HCT116 (cell line): Measurements from ENCODE around the gene RXFP1.

Source experiments
- CTCF ChIP-seq, 3 experiments: fragments of 200-600 bp in 1 of 3; sonication (generic) in 1 of 3; IDR thresholded peaks in 2 of 3; conservative IDR thresholded peaks in 1 of 3; 2 replicates each; pipeline ENCODE4 v1.5.1; 2012 to 2017; ENCODE audit warnings: low read depth in 2 of 3, low read length in 2 of 3, antibody characterized with exemption in 1 of 3, borderline replicate concordance in 1 of 3, control low read depth in 1 of 3, mild to moderate bottlenecking in 1 of 3, mixed read lengths in 1 of 3, mixed run types in 1 of 3, moderate library complexity in 1 of 3; ENCODE audit not compliant: insufficient read depth in 1 of 3
- EGR1 ChIP-seq: IDR thresholded peaks from 2 replicates; pipeline ENCODE4 v1.6.1; 2012; ENCODE audit warnings: low read depth
- EZH2 ChIP-seq: fragments of 200-600 bp; sonication (generic); IDR thresholded peaks from 2 replicates; pipeline ENCODE4 v1.6.1; 2017; ENCODE audit warnings: antibody characterized with exemption, mixed run types
- EZH2phosphoT487 ChIP-seq: fragments of 200-600 bp; IDR thresholded peaks from 2 replicates; pipeline ENCODE4 v1.6.1; 2018; ENCODE audit warnings: antibody characterized with exemption, borderline replicate concordance
- POLR2A ChIP-seq: IDR thresholded peaks from 2 replicates; pipeline ENCODE4 v1.7.0; 2011; ENCODE audit warnings: borderline replicate concordance; ENCODE audit not compliant: insufficient read depth, insufficient read length; ENCODE audit errors: extremely low read depth
- POLR2AphosphoS5 ChIP-seq: IDR thresholded peaks from 2 replicates; pipeline ENCODE4 v1.6.1; 2011; ENCODE audit warnings: mild to moderate bottlenecking, low read depth, low read length, moderate library complexity
- RAD21 ChIP-seq: IDR thresholded peaks from 2 replicates; pipeline ENCODE4 v1.6.1; 2012; ENCODE audit warnings: low read depth, mild to moderate bottlenecking
- SP1 ChIP-seq: IDR thresholded peaks from 2 replicates; pipeline ENCODE4 v1.6.1; 2012; ENCODE audit warnings: low read depth
- SRF ChIP-seq: IDR thresholded peaks from 2 replicates; pipeline ENCODE4 v1.6.1; 2012; ENCODE audit warnings: low read depth
- YY1 ChIP-seq: IDR thresholded peaks from 2 replicates; pipeline ENCODE4 v1.6.1; 2011; ENCODE audit warnings: low read length, low read depth, moderate library complexity, mild to moderate bottlenecking; ENCODE audit not compliant: insufficient replicate concordance; ENCODE audit errors: extremely low read depth
- ZFX ChIP-seq: fragments of 450-650 bp; IDR thresholded peaks from 2 replicates; pipeline ENCODE4 v1.6.1; 2017
- TF ChIP-seq, protein P1 (sequence below): IDR thresholded peaks from 2 replicates; pipeline ENCODE4 v1.6.1; 2012

GRCh38 chr4:158588777-158589176, 67.1 kb downstream of the RXFP1 start:
- TF ChIP-seq CTCF (IDR thresholded peaks at IDR 0.05 in 2 of 3, conservative IDR thresholded peaks at IDR 0.05 in 1 of 3; ENCODE audit: borderline replicate concordance in 1 of 3, insufficient read depth in 1 of 3, low read depth in 2 of 3, low read length in 2 of 3) (no peak), EZH2 (no peak), ZFX (no peak), POLR2A (no peak), EGR1 (no peak), RAD21 (no peak), EZH2phosphoT487 (no peak), YY1 (no peak), SRF (no peak), SP1 (no peak), POLR2AphosphoS5 (no peak)
- TF ChIP-seq, protein P1, sequence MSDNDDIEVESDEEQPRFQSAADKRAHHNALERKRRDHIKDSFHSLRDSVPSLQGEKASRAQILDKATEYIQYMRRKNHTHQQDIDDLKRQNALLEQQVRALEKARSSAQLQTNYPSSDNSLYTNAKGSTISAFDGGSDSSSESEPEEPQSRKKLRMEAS, result no peak
